Fibroblast of villous mesenchyme (primary cell): ENCODE results near the gene PTPRQ. TPM values are rescaled to one million over a fixed set of nuclear protein-coding genes. Genes with fewer than 3 reads are reported as not detected.

ENCODE experiments used
- DNase-seq: peaks from one replicate; pipeline ENCODE4 v3.0.0-alpha.2; 2010; ENCODE audit warnings: low read depth
- H3K4me3 ChIP-seq: 2 replicates; pipeline ENCODE4 v1.5.1; 2011; ENCODE audit warnings: low read depth, mild to moderate bottlenecking, low read length
- CTCF ChIP-seq: IDR thresholded peaks from 2 replicates; pipeline ENCODE4 v1.5.1; 2012; ENCODE audit warnings: low read depth, mild to moderate bottlenecking, low read length; ENCODE audit not compliant: insufficient read depth
- total RNA-seq: library from RNA; depleted of rRNA; stranded (reverse); fragments of >200 nt; gene quantifications from 2 replicates; pipeline ENCODE4 v1.2.3, GENCODE V29; 2012

PTPRQ gene, protein sequence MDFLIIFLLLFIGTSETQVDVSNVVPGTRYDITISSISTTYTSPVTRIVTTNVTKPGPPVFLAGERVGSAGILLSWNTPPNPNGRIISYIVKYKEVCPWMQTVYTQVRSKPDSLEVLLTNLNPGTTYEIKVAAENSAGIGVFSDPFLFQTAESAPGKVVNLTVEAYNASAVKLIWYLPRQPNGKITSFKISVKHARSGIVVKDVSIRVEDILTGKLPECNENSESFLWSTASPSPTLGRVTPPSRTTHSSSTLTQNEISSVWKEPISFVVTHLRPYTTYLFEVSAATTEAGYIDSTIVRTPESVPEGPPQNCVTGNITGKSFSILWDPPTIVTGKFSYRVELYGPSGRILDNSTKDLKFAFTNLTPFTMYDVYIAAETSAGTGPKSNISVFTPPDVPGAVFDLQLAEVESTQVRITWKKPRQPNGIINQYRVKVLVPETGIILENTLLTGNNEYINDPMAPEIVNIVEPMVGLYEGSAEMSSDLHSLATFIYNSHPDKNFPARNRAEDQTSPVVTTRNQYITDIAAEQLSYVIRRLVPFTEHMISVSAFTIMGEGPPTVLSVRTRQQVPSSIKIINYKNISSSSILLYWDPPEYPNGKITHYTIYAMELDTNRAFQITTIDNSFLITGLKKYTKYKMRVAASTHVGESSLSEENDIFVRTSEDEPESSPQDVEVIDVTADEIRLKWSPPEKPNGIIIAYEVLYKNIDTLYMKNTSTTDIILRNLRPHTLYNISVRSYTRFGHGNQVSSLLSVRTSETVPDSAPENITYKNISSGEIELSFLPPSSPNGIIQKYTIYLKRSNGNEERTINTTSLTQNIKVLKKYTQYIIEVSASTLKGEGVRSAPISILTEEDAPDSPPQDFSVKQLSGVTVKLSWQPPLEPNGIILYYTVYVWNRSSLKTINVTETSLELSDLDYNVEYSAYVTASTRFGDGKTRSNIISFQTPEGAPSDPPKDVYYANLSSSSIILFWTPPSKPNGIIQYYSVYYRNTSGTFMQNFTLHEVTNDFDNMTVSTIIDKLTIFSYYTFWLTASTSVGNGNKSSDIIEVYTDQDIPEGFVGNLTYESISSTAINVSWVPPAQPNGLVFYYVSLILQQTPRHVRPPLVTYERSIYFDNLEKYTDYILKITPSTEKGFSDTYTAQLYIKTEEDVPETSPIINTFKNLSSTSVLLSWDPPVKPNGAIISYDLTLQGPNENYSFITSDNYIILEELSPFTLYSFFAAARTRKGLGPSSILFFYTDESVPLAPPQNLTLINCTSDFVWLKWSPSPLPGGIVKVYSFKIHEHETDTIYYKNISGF (N-terminal part only)
- total RNA-seq: 0.32 and 5.6 TPM in 2 replicates

DNA sequence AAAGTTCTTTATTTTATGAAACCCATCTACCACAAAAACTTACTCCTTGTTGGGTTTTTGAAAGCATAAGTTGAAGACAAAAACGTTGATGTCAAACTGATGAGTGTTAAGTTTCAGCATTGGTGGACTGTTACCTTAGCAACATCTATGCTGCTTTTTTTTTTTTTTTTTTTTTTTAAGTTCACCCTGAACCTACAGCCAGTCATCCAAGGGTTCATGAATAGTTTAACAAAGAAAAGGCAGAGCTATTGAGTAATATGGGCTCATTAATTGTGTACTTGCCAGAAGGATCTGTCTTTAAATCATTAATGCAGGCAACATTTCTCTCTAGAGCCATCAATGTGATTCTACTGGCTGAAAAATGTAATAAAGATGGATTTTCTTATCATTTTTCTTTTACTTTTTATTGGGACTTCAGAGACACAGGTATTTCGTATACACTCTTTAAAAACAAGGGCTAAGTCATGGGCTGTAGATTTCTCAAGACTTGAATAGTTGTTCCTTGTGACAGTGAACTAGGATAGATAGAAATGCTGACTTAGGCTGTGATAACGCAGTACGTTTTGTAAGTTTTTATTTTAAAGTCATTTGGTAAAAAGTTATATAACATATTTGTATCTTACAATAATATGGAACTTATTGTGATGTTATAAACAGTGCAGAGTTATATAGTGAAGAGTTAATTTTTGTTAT lies at the start of gene PTPRQ:
Gene PTPRQ, plus strand, starts transcription at position 262 of the 693 bp plus-strand sequence. Its CDS starts 111 bp downstream, at position 373.
- TF ChIP-seq CTCF: no peak

DNA sequence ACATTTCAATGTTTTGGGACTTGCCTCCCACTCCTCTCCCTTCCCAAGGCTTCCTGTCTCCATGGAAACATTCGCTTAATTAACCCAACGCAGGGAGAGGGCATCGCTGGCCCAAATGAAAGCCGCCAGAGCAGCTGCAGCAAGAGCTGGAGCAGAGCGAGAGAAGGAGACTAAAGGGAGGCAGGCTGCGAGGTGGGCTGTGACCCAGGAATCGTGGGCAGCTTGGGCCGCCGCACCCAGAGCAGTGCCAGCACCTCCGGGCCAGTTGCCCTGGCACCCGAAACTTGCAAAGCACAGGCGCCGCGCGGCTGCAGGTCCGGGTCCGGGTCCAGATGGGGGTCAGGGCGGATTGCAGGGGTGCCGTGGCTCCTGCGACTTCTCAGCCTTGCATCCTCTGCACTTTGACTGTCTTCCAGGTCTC lies 43.5 kb upstream of the PTPRQ start:
- DNase-seq: no peak
- peak overlapping the region; percentile 39 for H3K4me3 ChIP-seq
- no peak for TF ChIP-seq CTCF

More for the DNA sequence above, at the start of gene PTPRQ:
- H3K4me3 ChIP-seq: no peak within 1 kb of the TSS
- peak; percentile 48 for DNase-seq

GRCh38 chr12:80401191-80401590 lies 42.8 kb upstream of the PTPRQ start:
- no peak for TF ChIP-seq CTCF
- no peak overlapping the region for H3K4me3 ChIP-seq
- no peak for DNase-seq

DNA sequence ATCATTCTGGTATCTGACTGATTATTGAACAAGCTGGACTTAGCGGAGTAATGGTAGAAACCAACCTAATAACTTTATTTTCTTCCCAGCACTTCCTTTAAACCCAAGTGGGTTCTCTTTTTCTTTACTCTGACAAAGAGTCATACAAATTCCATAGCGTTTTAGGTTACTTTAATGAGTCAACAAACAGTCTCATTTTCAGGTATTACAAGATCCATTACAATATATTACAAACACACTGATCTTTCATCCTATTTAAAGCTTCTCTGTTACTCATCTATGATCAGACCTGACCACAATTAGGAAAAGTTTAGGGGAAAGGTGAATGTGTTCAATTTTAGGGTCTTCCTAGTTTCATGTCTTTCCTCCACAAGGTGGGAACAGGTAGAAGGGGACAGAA lies 39.4 kb upstream of the PTPRQ start:
- no peak for TF ChIP-seq CTCF
- H3K4me3 ChIP-seq: no peak overlapping the region
- no peak for DNase-seq

- no peak for DNase-seq
- H3K4me3 ChIP-seq: no peak overlapping the region
- TF ChIP-seq CTCF: no peak
Measured at GRCh38 chr12:80406253-80406652, 37.8 kb upstream of the PTPRQ start.

GRCh38 chr12:80411787-80412186 lies 32.2 kb upstream of the PTPRQ start:
- no peak for TF ChIP-seq CTCF
- no peak for DNase-seq
- H3K4me3 ChIP-seq: no peak overlapping the region
